H1 (cell line): ENCODE data around the gene BCAR1. TPM values are rescaled to one million over a fixed set of nuclear protein-coding genes. Genes with fewer than 3 reads are reported as not detected.

Experiments used
- CTCF ChIA-PET: fragments of 300-600 bp; sonication (Branson Sonifier 250); formaldehyde crosslinking; loops from one replicate; lab custom pipeline; 2021; ENCODE audit not compliant: partially characterized antibody; lab: Charles Lee
- POLR2A ChIA-PET: fragments of 300-600 bp; sonication (Branson Sonifier 250); formaldehyde crosslinking; loops from one replicate; lab custom pipeline; 2021; ENCODE audit warnings: inconsistent platforms; ENCODE audit not compliant: partially characterized antibody; lab: Charles Lee
- DNase-seq, 2 experiments: peaks; one replicate each; pipeline versions ENCODE4 v3.0.0 to v3.0.0-alpha.2; 2010 to 2022; ENCODE audit warnings: low spot score in 2 of 2, low read depth in 1 of 2, mixed read lengths in 1 of 2
- FAIRE-seq: peaks from 2 replicates; lab custom pipeline; 2011; peaks lifted over from hg19 to GRCh38; lab: Jason Lieb, UNC
- H2AFZ ChIP-seq: 2 replicates; pipeline ENCODE4 v1.8.1; 2012; ENCODE audit warnings: low read length, inconsistent platforms
- H2AK5ac ChIP-seq: 2 replicates; pipeline ENCODE4 v1.6.1; 2013; ENCODE audit warnings: low read depth, low read length
- H2BK120ac ChIP-seq: replicated peaks from 2 replicates; pipeline ENCODE3; 2013; ENCODE audit warnings: low read depth, low read length, inconsistent platforms
- H2BK12ac ChIP-seq: 2 replicates; pipeline ENCODE4 v1.6.1; 2013; ENCODE audit warnings: low read depth, low read length
- H2BK15ac ChIP-seq: 2 replicates; pipeline ENCODE4 v1.6.1; 2013; ENCODE audit warnings: low read length
- H2BK20ac ChIP-seq: 2 replicates; pipeline ENCODE4 v1.6.1; 2013; ENCODE audit warnings: low read length
- H2BK5ac ChIP-seq: 2 replicates; pipeline ENCODE4 v1.6.1; 2013; ENCODE audit warnings: low read depth, low read length
- H3K14ac ChIP-seq: 2 replicates; pipeline ENCODE4 v1.6.1; 2013; ENCODE audit warnings: inconsistent platforms; ENCODE audit not compliant: insufficient read length
- H3K18ac ChIP-seq: 2 replicates; pipeline ENCODE4 v1.6.1; 2013; ENCODE audit warnings: low read length; ENCODE audit errors: extremely low read depth
- H3K23ac ChIP-seq: 2 replicates; pipeline ENCODE4 v1.6.1; 2013; ENCODE audit warnings: inconsistent platforms; ENCODE audit not compliant: insufficient read length
- H3K23me2 ChIP-seq: 2 replicates; pipeline ENCODE4 v1.6.1; 2013; ENCODE audit warnings: low read depth, low read length
- H3K27ac ChIP-seq: 2 replicates; pipeline ENCODE4 v1.6.1; 2011; ENCODE audit warnings: low read depth, low read length, inconsistent platforms
- H3K27me3 ChIP-seq, 4 experiments: replicated peaks in 1 of 4; 1 replicate in 1 of 4; 2 replicates in 3 of 4; pipeline versions ENCODE4 v1.6.1 to v1.8.1; 2011 to 2013; ENCODE audit warnings: low read length in 3 of 4, mild to moderate bottlenecking in 3 of 4, inconsistent platforms in 2 of 4, mixed read lengths in 2 of 4, moderate library complexity in 1 of 4; ENCODE audit not compliant: control insufficient read depth in 3 of 4, insufficient read depth in 3 of 4; ENCODE audit errors: extremely low read depth in 1 of 4
- H3K36me3 ChIP-seq, 4 experiments: 2 replicates each; pipeline versions ENCODE4 v1.6.1 to v1.8.1; 2011 to 2013; ENCODE audit warnings: mild to moderate bottlenecking in 4 of 4, low read length in 3 of 4, moderate library complexity in 2 of 4, control low read depth in 1 of 4, inconsistent platforms in 1 of 4; ENCODE audit not compliant: insufficient read depth in 4 of 4, control insufficient read depth in 2 of 4
- H3K4ac ChIP-seq: replicated peaks from 2 replicates; pipeline ENCODE3; 2013; ENCODE audit warnings: low read length, low read depth, mixed read lengths, inconsistent platforms; ENCODE audit not compliant: insufficient read length
- H3K4me1 ChIP-seq, 4 experiments: replicated peaks in 1 of 4; 1 replicate in 1 of 4; 2 replicates in 3 of 4; pipeline versions ENCODE4 v1.6.1 to v1.8.1; 2011 to 2013; ENCODE audit warnings: low read length in 3 of 4, inconsistent platforms in 2 of 4, mixed read lengths in 1 of 4; ENCODE audit not compliant: insufficient read depth in 4 of 4, control insufficient read depth in 3 of 4
- H3K4me2 ChIP-seq, 2 experiments: 2 replicates each; pipeline versions ENCODE4 v1.6.1 to v1.8.1; 2011 to 2013; ENCODE audit warnings: low read depth in 2 of 2, low read length in 2 of 2, control low read depth in 1 of 2, inconsistent platforms in 1 of 2, mild to moderate bottlenecking in 1 of 2; ENCODE audit not compliant: insufficient read depth in 1 of 2
- H3K4me3 ChIP-seq, 4 experiments: fragments of 200-600, 300-600 bp in 1 of 4; sonication (generic), shearing (Covaris generic), sonication (Bioruptor Twin) in 1 of 4; 2 replicates each; pipeline versions ENCODE4 v1.5.1 to v1.8.1; 2011 to 2016; ENCODE audit warnings: low read length in 4 of 4, low read depth in 3 of 4, control low read depth in 2 of 4, inconsistent platforms in 2 of 4, mild to moderate bottlenecking in 2 of 4, mixed read lengths in 1 of 4, moderate library complexity in 1 of 4; ENCODE audit not compliant: insufficient read depth in 2 of 4; ENCODE audit errors: extremely low read depth in 1 of 4
- H3K56ac ChIP-seq: replicated peaks from 2 replicates; pipeline ENCODE3; 2013; ENCODE audit warnings: low read depth, mild to moderate bottlenecking, mixed read lengths, low read length, inconsistent platforms; ENCODE audit not compliant: insufficient read length
- H3K79me1 ChIP-seq: 2 replicates; pipeline ENCODE4 v1.6.1; 2013; ENCODE audit warnings: low read depth, low read length, control low read depth
- H3K79me2 ChIP-seq, 2 experiments: 2 replicates each; pipeline versions ENCODE4 v1.6.1 to v1.8.1; 2012 to 2013; ENCODE audit warnings: low read length in 2 of 2, mild to moderate bottlenecking in 2 of 2, inconsistent platforms in 1 of 2; ENCODE audit not compliant: insufficient read depth in 2 of 2, control insufficient read depth in 1 of 2
- H3K9ac ChIP-seq, 4 experiments: replicated peaks in 1 of 4; 1 replicate in 1 of 4; 2 replicates in 3 of 4; pipeline versions ENCODE4 v1.6.1 to v1.8.1; 2011 to 2013; ENCODE audit warnings: low read depth in 3 of 4, low read length in 3 of 4, control low read depth in 2 of 4, mild to moderate bottlenecking in 2 of 4, moderate library complexity in 2 of 4, inconsistent platforms in 1 of 4; ENCODE audit errors: extremely low read depth in 1 of 4
- H3K9me3 ChIP-seq, 2 experiments: 2 replicates each; pipeline versions ENCODE4 v1.6.1 to v1.8.1; 2012 to 2013; ENCODE audit warnings: mild to moderate bottlenecking in 2 of 2, moderate library complexity in 2 of 2, control low read depth in 1 of 2, inconsistent platforms in 1 of 2, low read depth in 1 of 2, low read length in 1 of 2, mixed read lengths in 1 of 2; ENCODE audit not compliant: insufficient read depth in 2 of 2
- H4K20me1 ChIP-seq, 2 experiments: replicated peaks in 1 of 2; 2 replicates each; pipeline versions ENCODE3 to v1.8.1; 2011 to 2013; ENCODE audit warnings: inconsistent platforms in 2 of 2, low read length in 2 of 2, mild to moderate bottlenecking in 1 of 2; ENCODE audit not compliant: insufficient read depth in 2 of 2, control insufficient read depth in 1 of 2
- H4K5ac ChIP-seq: 2 replicates; pipeline ENCODE4 v1.6.1; 2013; ENCODE audit warnings: low read length, low read depth, mixed read lengths, inconsistent platforms; ENCODE audit not compliant: insufficient read length
- H4K8ac ChIP-seq: 2 replicates; pipeline ENCODE4 v1.8.0; 2013; ENCODE audit warnings: mild to moderate bottlenecking, moderate library complexity, low read length, inconsistent platforms; ENCODE audit not compliant: insufficient read depth; ENCODE audit errors: extremely low read depth
- H4K91ac ChIP-seq: replicated peaks from 2 replicates; pipeline ENCODE3; 2013; ENCODE audit warnings: low read length, mixed read lengths, inconsistent platforms; ENCODE audit not compliant: insufficient read length
- KDM4A ChIP-seq: IDR thresholded peaks from one replicate; pipeline ENCODE4 v1.7.1; 2012; ENCODE audit warnings: low read depth, mild to moderate bottlenecking, moderate library complexity, low read length, inconsistent platforms; ENCODE audit not compliant: severe bottlenecking
- MAFK ChIP-seq: IDR thresholded peaks from 2 replicates; pipeline ENCODE4 v1.6.1; 2012; ENCODE audit warnings: low read depth, mild to moderate bottlenecking, improper control_type of control experiment, low read length
- SP4 ChIP-seq: IDR thresholded peaks from 2 replicates; pipeline ENCODE4 v1.6.1; 2012; ENCODE audit warnings: low read length, inconsistent platforms
- WGBS, 2 experiments: shearing (Covaris generic) in 1 of 2; methylation state at CpG; one replicate each; pipeline versions ENCODE4 v1.1.6 to v1.1.7; 2013 to 2015; ENCODE audit warnings: low lambda C conversion rate in 2 of 2, mixed read lengths in 2 of 2, inconsistent platforms in 1 of 2, low coverage in 1 of 2, missing lambda C conversion rate in 1 of 2; ENCODE audit not compliant: insufficient replicate concordance in 2 of 2, insufficient coverage in 1 of 2, insufficient read length in 1 of 2; ENCODE audit errors: extremely low coverage in 1 of 2, missing lambda C conversion rate in 1 of 2; 5-methylcytosine and 5-hydroxymethylcytosine counted together
- polyA plus RNA-seq, 7 experiments: library from polyadenylated mRNA; depleted of rRNA in 3 of 7; stranded (reverse) in 5 of 7; unstranded in 2 of 7; fragments of >200 nt in 5 of 7; fragments of 200-250 nt in 2 of 7; gene quantifications; 1 replicate in 5 of 7; 2 replicates in 1 of 7; 4 replicates in 1 of 7; pipeline versions ENCODE4 v1.2.1 to v1.2.3, GENCODE V29; 2011 to 2013; ENCODE audit warnings: missing spikeins in 2 of 7, mixed read lengths in 2 of 7
- total RNA-seq: library from RNA; stranded (reverse); fragmentation: NEBNext Ultra II Directional; extraction: Animal tissue kit (Norgen Biotek cat#: 25700); gene quantifications from 2 replicates; pipeline ENCODE4 v1.2.1, GENCODE V29; 2021

Gene BCAR1
- total and polyA plus RNA-seq, 2 of the 8 experiments (the other 6 are each of a cell fraction or from before 2014, with no cell fraction given), result 59.8 to 105 TPM

- Histone ChIP-seq H3K4me2 (no peak overlapping the region), H2BK120ac (no peak overlapping the region), H3K14ac (no peak overlapping the region), H2BK12ac (peak overlapping the region; percentile 60; the same call in 1 of the 2 replicates), H3K9me3 (no peaks in the 10 kb centered on the region), H3K56ac (no peak overlapping the region), H2AK5ac (no peak overlapping the region), H3K23me2 (no peaks in the 10 kb centered on the region), H3K79me2 (no peaks in the 10 kb centered on the region), H4K8ac (peak overlapping the region; percentile 79; the same call in 1 of the 2 replicates), H4K91ac (no peak overlapping the region), H2BK15ac (no peak overlapping the region), H3K79me1 (no peaks in the 10 kb centered on the region), H3K9ac (no peak overlapping the region; a peak in 1 of 7 replicates), H3K4ac (no peak overlapping the region), H3K23ac (no peak overlapping the region), H2BK5ac (no peak overlapping the region), H3K4me3 (no peak overlapping the region), H2BK20ac (no peak overlapping the region), H4K20me1 (peaks cover 3 to 6% of the 10 kb centered on the region in 2 experiments), H3K4me1 (peaks cover 0 to 4% (median 0%) of the 10 kb centered on the region in 4 experiments; a peak in 1 of 7 replicates), H3K27ac (no peak overlapping the region), H3K36me3 (peaks cover 2 to 7% (median 4%) of the 10 kb centered on the region in 4 experiments; a peak in 5 of 8 replicates), H4K5ac (no peak overlapping the region), H3K18ac (no peak overlapping the region), H3K27me3 (no peaks in the 10 kb centered on the region), H2AFZ (no peak overlapping the region)
- 96% methylated on average over 20 of the region's 20 CpGs; no CpG with 5 or more reads in 1 of the 2 experiments for WGBS, 2 experiments
- DNase-seq (no peak), FAIRE-seq (no peak)
- TF ChIP-seq MAFK (no peak), KDM4A (no peak), SP4 (no peak)
- ChIA-PET CTCF (interaction anchor here (0.6 to 2.0 kb wide), 3 partner anchors 9 to 513 kb away, joined by 3 to 17 read pairs (median 4); no protein-coding TSS in a partner anchor), POLR2A (interaction anchor here (0.6 to 22.7 kb wide), 7 partner anchors 10 to 305 kb away, joined by 3 to 375 read pairs (median 7); partner anchors contain the start of genes BCAR1 and CTRB2)
Measured at GRCh38 chr16:75224306-75225082, 26.9 kb downstream of the BCAR1 start.
